Nephron (organoid): ENCODE data around the gene MMP21.

Source experiments
- H3K27ac Mint-ChIP-seq, 3 experiments: 2 replicates each; pipeline ENCODE4 v1.8.0; 2020; ENCODE audit warnings: mixed read lengths in 3 of 3, mild to moderate bottlenecking in 2 of 3, moderate library complexity in 1 of 3
- H3K27me3 Mint-ChIP-seq: 2 replicates; pipeline ENCODE4 v1.8.0; 2021; ENCODE audit warnings: low read depth, mild to moderate bottlenecking, moderate library complexity, mixed read lengths
- H3K36me3 Mint-ChIP-seq: 2 replicates; pipeline ENCODE4 v1.8.0; 2020; ENCODE audit warnings: low read depth, mixed read lengths
- H3K4me1 Mint-ChIP-seq: 2 replicates; pipeline ENCODE4 v1.8.0; 2020; ENCODE audit warnings: mixed read lengths
- H3K4me3 Mint-ChIP-seq, 3 experiments: 2 replicates each; pipeline ENCODE4 v1.8.0; 2020; ENCODE audit warnings: mild to moderate bottlenecking in 3 of 3, mixed read lengths in 3 of 3, moderate library complexity in 2 of 3
- H3K9me3 Mint-ChIP-seq: 2 replicates; pipeline ENCODE4 v1.8.0; 2020; ENCODE audit warnings: mixed read lengths
- CTCF ChIP-seq, 3 experiments: fragments of 200-600 bp; sonication (generic); IDR thresholded peaks; one replicate each; pipeline ENCODE4 v1.5.0; 2021; ENCODE audit warnings: antibody characterized with exemption in 3 of 3; ENCODE audit not compliant: unreplicated experiment in 3 of 3

The MMP21 gene

GRCh38 chr10:125779403-125780327 lies 4.0 kb upstream of the MMP21 start:
- Mint-ChIP-seq H3K27me3 (peaks cover 39% of the 10 kb centered on the region), H3K4me1 (peaks cover 20% of the 10 kb centered on the region), H3K36me3 (peaks cover 7% of the 10 kb centered on the region), H3K27ac (no peak overlapping the region), H3K9me3 (peaks cover 9% of the 10 kb centered on the region), H3K4me3 (no peak overlapping the region)
- TF ChIP-seq CTCF (IDR thresholded peaks at IDR 0.05; ENCODE audit: unreplicated experiment in 3 of 3): no peak

- H3K27me3 Mint-ChIP-seq: peaks cover 35% of the 10 kb centered on the region
- H3K27ac Mint-ChIP-seq: no peak overlapping the region
- H3K36me3 Mint-ChIP-seq: peaks cover 7% of the 10 kb centered on the region
- H3K4me3 Mint-ChIP-seq: no peak overlapping the region
- H3K9me3 Mint-ChIP-seq: peaks cover 9% of the 10 kb centered on the region
- peaks cover 14% of the 10 kb centered on the region for H3K4me1 Mint-ChIP-seq
- TF ChIP-seq CTCF (IDR thresholded peaks at IDR 0.05; ENCODE audit: unreplicated experiment in 3 of 3): no peak
These were observed 2.9 kb upstream of the MMP21 start for GRCh38 chr10:125778556-125778955.

GRCh38 chr10:125777806-125778205 lies 2.2 kb upstream of the MMP21 start:
- H3K9me3 Mint-ChIP-seq: peaks cover 9% of the 10 kb centered on the region
- H3K27ac Mint-ChIP-seq: no peak overlapping the region
- peaks cover 11% of the 10 kb centered on the region for H3K4me1 Mint-ChIP-seq
- H3K27me3 Mint-ChIP-seq: peaks cover 30% of the 10 kb centered on the region
- peaks cover 7% of the 10 kb centered on the region for H3K36me3 Mint-ChIP-seq
- no peak overlapping the region for H3K4me3 Mint-ChIP-seq
- no peak for TF ChIP-seq CTCF (IDR thresholded peaks at IDR 0.05; ENCODE audit: unreplicated experiment in 3 of 3)

GRCh38 chr10:125774581-125775191 lies 935 bp downstream of the MMP21 start:
- Mint-ChIP-seq H3K4me3 (no peak overlapping the region), H3K36me3 (peaks cover 7% of the 10 kb centered on the region), H3K27ac (no peak overlapping the region), H3K27me3 (peaks cover 33% of the 10 kb centered on the region), H3K4me1 (peaks cover 11% of the 10 kb centered on the region), H3K9me3 (peaks cover 6% of the 10 kb centered on the region)
- TF ChIP-seq CTCF (IDR thresholded peaks at IDR 0.05; ENCODE audit: unreplicated experiment in 3 of 3): no peak

- H3K4me1 Mint-ChIP-seq: peaks cover 13% of the 10 kb centered on the region
- H3K4me3 Mint-ChIP-seq: no peak overlapping the region
- TF ChIP-seq CTCF (IDR thresholded peaks at IDR 0.05; ENCODE audit: unreplicated experiment in 3 of 3): no peak
These were observed 1.7 kb downstream of the MMP21 start for GRCh38 chr10:125773687-125774543.

More at GRCh38 chr10:125773687-125774543, 1.7 kb downstream of the MMP21 start:
- H3K9me3 Mint-ChIP-seq: peaks cover 1% of the 10 kb centered on the region
- peaks cover 3% of the 10 kb centered on the region for H3K36me3 Mint-ChIP-seq
- H3K27me3 Mint-ChIP-seq: peaks cover 28% of the 10 kb centered on the region
- no peak overlapping the region for H3K27ac Mint-ChIP-seq
